K562 (cell line): Measurements from ENCODE around the gene NCKIPSD. TPM values are rescaled to one million over a fixed set of nuclear protein-coding genes. Genes with fewer than 3 reads are reported as not detected.
A peak's percentile ranks its signal among the peaks of the same experiment; 100 is the strongest.

ENCODE experiments used
- ATF7 ChIP-seq: fragments of 450-650 bp; IDR thresholded peaks from 2 replicates; pipeline ENCODE4 v1.7.1; 2014; ENCODE audit warnings: mild to moderate bottlenecking, moderate library complexity
- BHLHE40 ChIP-seq: IDR thresholded peaks from 2 replicates; pipeline ENCODE4 v1.6.1; 2011; ENCODE audit warnings: low read length, improper control_type of control experiment
- CEBPZ ChIP-seq: fragments of 150-350 bp; IDR thresholded peaks from 2 replicates; pipeline ENCODE4 v1.6.1; 2014; ENCODE audit warnings: low read depth, mild to moderate bottlenecking, low read length, borderline replicate concordance
- EGR1 ChIP-seq: fragments of 450-650 bp; conservative IDR thresholded peaks from 2 replicates; pipeline ENCODE4 v1.6.1; 2017; ENCODE audit warnings: mild to moderate bottlenecking
- GATAD2A ChIP-seq: fragments of 450-650 bp; IDR thresholded peaks from 2 replicates; pipeline ENCODE4 v1.6.1; 2017
- KAT7 ChIP-seq: sonication (generic); formaldehyde crosslinking; IDR thresholded peaks from 2 replicates; pipeline ENCODE4 v1.8.0; 2022; ENCODE audit warnings: missing genetic modification reagents, mild to moderate bottlenecking, borderline replicate concordance
- MBD2 ChIP-seq: sonication (generic); IDR thresholded peaks from 2 replicates; pipeline ENCODE4 v1.6.1; 2016; ENCODE audit warnings: low read depth, borderline replicate concordance
- NR1H2 ChIP-seq: sonication (generic); formaldehyde crosslinking; IDR thresholded peaks from 2 replicates; pipeline ENCODE4 v1.4.0; 2020; ENCODE audit warnings: mild to moderate bottlenecking, missing genetic modification reagents
- POLR2A ChIP-seq: fragments of 450-650 bp; conservative IDR thresholded peaks from 2 replicates; pipeline ENCODE4 v1.6.1; 2016
- POLR2AphosphoS2 ChIP-seq: IDR thresholded peaks from 2 replicates; pipeline ENCODE4 v1.6.1; 2012; ENCODE audit warnings: low read length, improper control_type of control experiment
- POLR2B ChIP-seq: fragments of 450-650 bp; IDR thresholded peaks from 2 replicates; pipeline ENCODE4 v1.6.1; 2018; ENCODE audit warnings: low read depth; ENCODE audit not compliant: partially characterized antibody
- PRDM10 ChIP-seq: fragments of 450-650 bp; IDR thresholded peaks from 2 replicates; pipeline ENCODE4 v1.6.1; 2018; ENCODE audit not compliant: partially characterized antibody
- SOX6 ChIP-seq: fragments of 450-650 bp; IDR thresholded peaks from 2 replicates; pipeline ENCODE4 v1.6.1; 2014; ENCODE audit warnings: mild to moderate bottlenecking
- TAF1 ChIP-seq: IDR thresholded peaks from 2 replicates; pipeline ENCODE4 v1.6.1; 2011; ENCODE audit warnings: mild to moderate bottlenecking, low read length, moderate library complexity; ENCODE audit not compliant: insufficient read depth, control insufficient read depth, severe bottlenecking; ENCODE audit errors: extremely low read depth
- TCF15 ChIP-seq: fragments of 250-450 bp; sonication (Bioruptor Pico); IDR thresholded peaks from 2 replicates; pipeline ENCODE4 v1.8.0; 2022; ENCODE audit warnings: moderate library complexity, mild to moderate bottlenecking, inconsistent platforms
- TFE3 ChIP-seq: fragments of 450-650 bp; formaldehyde crosslinking; IDR thresholded peaks from 2 replicates; pipeline ENCODE4 v1.4.0; 2020; ENCODE audit warnings: mild to moderate bottlenecking, mixed read lengths
- ZNF766 ChIP-seq: fragments of 200-800 bp; sonication (Bioruptor generic); conservative IDR thresholded peaks from 2 replicates; pipeline ENCODE4 v1.6.1; 2016; ENCODE audit warnings: missing genetic modification characterization, missing compliant biosample characterization
- polyA plus RNA-seq, 8 experiments: library from polyadenylated mRNA; depleted of rRNA in 4 of 8; stranded (reverse) in 5 of 8; unstranded in 3 of 8; fragments of >200 nt; fragmentation: Nextera tagmentation in 2 of 8; fragmentation: Illumina TruSeq in 1 of 8; extraction: Ambion mirVana in 2 of 8; extraction: Trizol in 1 of 8; gene quantifications; 2 replicates each; pipeline versions ENCODE4 v1.2.1 to v1.2.3, GENCODE V29; 2011 to 2014; ENCODE audit warnings: inconsistent platforms in 1 of 8, missing spikeins in 1 of 8
- total RNA-seq, 7 experiments: library from RNA; depleted of rRNA in 6 of 7; stranded (reverse); fragments of >200 nt in 6 of 7; fragmentation: Illumina TruSeq in 2 of 7; extraction: Trizol in 2 of 7; gene quantifications; 2 replicates each; pipeline versions ENCODE4 v1.2.1 to v1.2.3, GENCODE V29; 2011 to 2021; ENCODE audit warnings: low replicate concordance in 1 of 7
- TF ChIP-seq, protein P1 (sequence below): sonication (generic); formaldehyde crosslinking; IDR thresholded peaks from 2 replicates; pipeline ENCODE4 v1.8.0; 2022; ENCODE audit warnings: missing genetic modification reagents, mild to moderate bottlenecking, borderline replicate concordance

Gene NCKIPSD
- total and polyA plus RNA-seq, 9 of the 15 experiments (the other 6 are each of a cell fraction or from before 2014, with no cell fraction given) = 0.49 to 24.4 (median 12.3) TPM

DNA sequence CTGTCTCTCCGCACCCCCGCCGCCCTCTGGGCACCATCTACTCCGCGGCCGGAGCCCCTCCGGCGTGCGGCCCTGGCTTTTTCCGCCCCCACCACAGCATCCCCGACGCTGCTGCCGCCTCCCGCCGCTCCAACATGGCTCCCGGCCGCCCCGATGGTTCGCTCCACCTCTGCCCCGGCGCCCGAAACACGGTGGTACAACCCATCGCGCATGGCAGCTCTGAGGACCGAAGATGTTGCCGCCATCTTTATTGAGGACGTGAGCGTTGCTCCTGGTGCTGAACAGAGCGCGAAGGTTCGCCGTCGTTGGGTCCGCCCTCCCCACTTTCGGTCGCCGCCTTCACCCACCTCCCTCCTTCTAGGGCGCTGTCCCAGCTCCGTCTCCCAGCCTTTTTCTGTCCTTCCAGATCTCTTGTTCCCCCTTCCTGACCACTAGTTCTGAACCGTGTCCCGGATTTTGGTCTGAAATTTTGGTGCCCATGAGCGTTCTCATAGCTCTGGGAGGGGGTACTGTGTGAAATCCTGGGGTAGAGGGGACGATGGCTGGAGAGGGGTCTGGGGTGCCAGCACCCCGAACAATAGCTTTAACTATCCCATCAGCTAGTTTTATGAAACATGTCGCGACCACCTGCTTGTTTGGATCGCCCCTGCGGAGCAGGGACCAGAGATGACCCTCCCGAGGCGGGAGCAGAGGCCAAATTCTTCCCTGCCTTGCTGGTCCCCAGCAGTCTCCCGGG, 22.8 kb downstream of the NCKIPSD start, which contains the start of gene CELSR3 (continued):
- 0 out of 2 replicates have a peak, but pooled peaks have one; percentile 9 for TF ChIP-seq ZNF766 (CRISPR knock-in tag)
- no peak for TF ChIP-seq TFE3 (CRISPR knock-in tag)
- TF ChIP-seq TAF1 = peak; percentile 19
- TF ChIP-seq GATAD2A = no peak
- 0 out of 2 replicates have a peak, but pooled peaks have one; percentile 32 for TF ChIP-seq POLR2A
- no peak for TF ChIP-seq TCF15 (CRISPR knock-in tag)
- peak; percentile 93 for TF ChIP-seq ATF7
- peak; percentile 31; the same call in 1 of the 2 replicates for TF ChIP-seq NR1H2 (CRISPR knock-in tag)
- TF ChIP-seq, protein P1, sequence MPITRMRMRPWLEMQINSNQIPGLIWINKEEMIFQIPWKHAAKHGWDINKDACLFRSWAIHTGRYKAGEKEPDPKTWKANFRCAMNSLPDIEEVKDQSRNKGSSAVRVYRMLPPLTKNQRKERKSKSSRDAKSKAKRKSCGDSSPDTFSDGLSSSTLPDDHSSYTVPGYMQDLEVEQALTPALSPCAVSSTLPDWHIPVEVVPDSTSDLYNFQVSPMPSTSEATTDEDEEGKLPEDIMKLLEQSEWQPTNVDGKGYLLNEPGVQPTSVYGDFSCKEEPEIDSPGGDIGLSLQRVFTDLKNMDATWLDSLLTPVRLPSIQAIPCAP (CRISPR knock-in tag) = no peak
- TF ChIP-seq MBD2 = peak; percentile 83; the same call in 1 of the 2 replicates
- 0 out of 2 replicates have a peak, but pooled peaks have one; percentile 1 for TF ChIP-seq KAT7
- TF ChIP-seq CEBPZ = no peak
- 0 out of 2 replicates have a peak, but pooled peaks have one; percentile 22 for TF ChIP-seq POLR2AphosphoS2
- peak; percentile 99 for TF ChIP-seq PRDM10
- TF ChIP-seq EGR1 = no peak
- TF ChIP-seq POLR2B = peak; percentile 27
- TF ChIP-seq BHLHE40 = peak; percentile 80
- TF ChIP-seq SOX6 = no peak
